GM12874 (cell line): Measurements from ENCODE around the gene CPEB3.

Experiments used
- CTCF ChIP-seq: IDR thresholded peaks from 2 replicates; pipeline ENCODE4 v1.5.1; 2011; ENCODE audit warnings: low read depth, mild to moderate bottlenecking, control low read depth, low read length, moderate library complexity; ENCODE audit not compliant: insufficient read depth

Gene CPEB3

GRCh38 chr10:92284112-92284704 is 6.7 kb downstream of the CPEB3 start:
- TF ChIP-seq CTCF, result no peak

- TF ChIP-seq CTCF, result no peak
Measured at GRCh38 chr10:92278996-92279696, 11.7 kb downstream of the CPEB3 start.

- TF ChIP-seq CTCF, result no peak
Measured at GRCh38 chr10:92274071-92274470, 16.8 kb downstream of the CPEB3 start.

GRCh38 chr10:92268748-92269147 is 22.1 kb downstream of the CPEB3 start:
- no peak for TF ChIP-seq CTCF

- no peak for TF ChIP-seq CTCF
Measured at GRCh38 chr10:92267343-92267742, 23.5 kb downstream of the CPEB3 start.

- no peak for TF ChIP-seq CTCF
Measured at GRCh38 chr10:92265687-92266258, 25.1 kb downstream of the CPEB3 start.

GRCh38 chr10:92264249-92264648 is 26.6 kb downstream of the CPEB3 start:
- no peak for TF ChIP-seq CTCF
